K562 (cell line): Measurements from ENCODE around the gene PHLDB1. TPM values are rescaled to one million over a fixed set of nuclear protein-coding genes. Genes with fewer than 3 reads are reported as not detected.
A peak's percentile ranks its signal among the peaks of the same experiment; 100 is the strongest.

ENCODE experiments used
- ADNP ChIP-seq: fragments of 200-800 bp; sonication (Bioruptor generic); IDR thresholded peaks from 2 replicates; pipeline ENCODE4 v1.6.1; 2016; ENCODE audit warnings: missing genetic modification characterization, missing compliant biosample characterization
- BRD4 ChIP-seq: fragments of 200-600 bp; sonication (generic); IDR thresholded peaks from 2 replicates; pipeline ENCODE4 v1.6.1; 2017; ENCODE audit warnings: inconsistent platforms
- CREB3 ChIP-seq: fragments of 450-650 bp; conservative IDR thresholded peaks from 2 replicates; pipeline ENCODE4 v1.6.1; 2016; ENCODE audit warnings: missing genetic modification characterization, low read depth, mild to moderate bottlenecking, missing compliant biosample characterization, moderate library complexity
- JUND ChIP-seq, 2 experiments: IDR thresholded peaks; 2 replicates in 1 of 2; 3 replicates in 1 of 2; pipeline ENCODE4 v1.6.1; 2011; ENCODE audit warnings: borderline replicate concordance in 2 of 2, low read depth in 2 of 2, low read length in 2 of 2, improper control_type of control experiment in 1 of 2, missing biosample characterization in 1 of 2, missing genetic modification characterization in 1 of 2, missing genetic modification reagents in 1 of 2
- NR4A1 ChIP-seq, 2 experiments: fragments of 250-450 bp in 1 of 2; fragments of 450-650 bp in 1 of 2; sonication (Bioruptor Pico) in 1 of 2; IDR thresholded peaks; 2 replicates each; pipeline versions ENCODE4 v1.4.0 to v1.6.1; 2016 to 2020; ENCODE audit warnings: mild to moderate bottlenecking in 2 of 2, missing compliant biosample characterization in 1 of 2, missing genetic modification characterization in 1 of 2, moderate library complexity in 1 of 2
- SMARCA4 ChIP-seq: fragments of 450-650 bp; IDR thresholded peaks from 2 replicates; pipeline ENCODE4 v1.6.1; 2016
- ZBTB7A ChIP-seq: IDR thresholded peaks from 2 replicates; pipeline ENCODE4 v1.6.1; 2011; ENCODE audit warnings: low read depth, mild to moderate bottlenecking, low read length, moderate library complexity, borderline replicate concordance; ENCODE audit not compliant: control insufficient read depth
- ZNF316 ChIP-seq: fragments of 450-650 bp; IDR thresholded peaks from 2 replicates; pipeline ENCODE4 v1.6.1; 2016
- ZNF583 ChIP-seq: fragments of 250-450 bp; sonication (Bioruptor Pico); IDR thresholded peaks from 2 replicates; pipeline ENCODE4 v1.4.0; 2020
- ZNF785 ChIP-seq: fragments of 250-450 bp; sonication (Bioruptor Pico); IDR thresholded peaks from 2 replicates; pipeline ENCODE4 v1.4.0; 2020; ENCODE audit warnings: mild to moderate bottlenecking
- polyA plus RNA-seq, 8 experiments: library from polyadenylated mRNA; depleted of rRNA in 4 of 8; stranded (reverse) in 5 of 8; unstranded in 3 of 8; fragments of >200 nt; fragmentation: Nextera tagmentation in 2 of 8; fragmentation: Illumina TruSeq in 1 of 8; extraction: Ambion mirVana in 2 of 8; extraction: Trizol in 1 of 8; gene quantifications; 2 replicates each; pipeline versions ENCODE4 v1.2.1 to v1.2.3, GENCODE V29; 2011 to 2014; ENCODE audit warnings: inconsistent platforms in 1 of 8, missing spikeins in 1 of 8
- total RNA-seq, 7 experiments: library from RNA; depleted of rRNA in 6 of 7; stranded (reverse); fragments of >200 nt in 6 of 7; fragmentation: Illumina TruSeq in 2 of 7; extraction: Trizol in 2 of 7; gene quantifications; 2 replicates each; pipeline versions ENCODE4 v1.2.1 to v1.2.3, GENCODE V29; 2011 to 2021; ENCODE audit warnings: low replicate concordance in 1 of 7

The PHLDB1 gene
- total and polyA plus RNA-seq, 9 of the 15 experiments (the other 6 are each of a cell fraction or from before 2014, with no cell fraction given), result 2.0 to 28.7 (median 16.2) TPM

- TF ChIP-seq NR4A1 (CRISPR knock-in tag; IDR thresholded peaks at IDR 0.05) (no peak), NR4A1 (tag; IDR thresholded peaks at IDR 0.05) (no peak), CREB3 (tag) (no peak), ZNF785 (CRISPR knock-in tag) (no peak), ZNF583 (CRISPR knock-in tag) (no peak), SMARCA4 (no peak), BRD4 (peak; percentile 97), ZBTB7A (peak; percentile 43; the same call in 1 of the 2 replicates), JUND (IDR thresholded peaks at IDR 0.05; ENCODE audit: borderline replicate concordance, low read depth, low read length) (no peak), JUND (tag; IDR thresholded peaks at IDR 0.05; ENCODE audit: borderline replicate concordance, low read depth, low read length) (no peak), ADNP (tag) (no peak), ZNF316 (peak; percentile 16; the same call in 1 of the 2 replicates)
These were observed 35.1 kb upstream of the PHLDB1 start, which contains the start of gene ARCN1 (continued) for GRCh38 chr11:118572061-118572980.
